GM12891 (cell line): ENCODE data around the gene RAE1.

Experiments used
- PAX5 ChIP-seq: IDR thresholded peaks from 2 replicates; pipeline ENCODE4 v1.6.1; 2011; ENCODE audit warnings: low read length, moderate library complexity, mild to moderate bottlenecking; ENCODE audit not compliant: insufficient read depth, severe bottlenecking
- POLR2A ChIP-seq: IDR thresholded peaks from 2 replicates; pipeline ENCODE4 v1.6.1; 2011; ENCODE audit warnings: low read depth, low read length, control low read depth
- POLR2AphosphoS5 ChIP-seq: IDR thresholded peaks from 2 replicates; pipeline ENCODE4 v1.6.1; 2011; ENCODE audit warnings: low read depth, low read length, control low read depth
- SPI1 ChIP-seq: IDR thresholded peaks from 2 replicates; pipeline ENCODE4 v1.6.1; 2011; ENCODE audit warnings: low read depth, low read length, control low read depth
- TAF1 ChIP-seq: IDR thresholded peaks from 2 replicates; pipeline ENCODE4 v1.6.1; 2011; ENCODE audit warnings: low read depth, low read length, control low read depth

- TF ChIP-seq POLR2A (no peak), POLR2AphosphoS5 (no peak), TAF1 (no peak), PAX5 (no peak), SPI1 (no peak)
Measured at GRCh38 chr20:57417051-57417689, 66.1 kb downstream of the RAE1 start.
